K562 (cell line): Measurements from ENCODE around the gene UBXN4. TPM values are rescaled to one million over a fixed set of nuclear protein-coding genes. Genes with fewer than 3 reads are reported as not detected.

ENCODE experiments used
- ATAC-seq: fragments of 200-7000 bp; cut with Tn5 transposase; 3 replicates; pipeline ENCODE4 v1.9.1; 2020; ENCODE audit warnings: moderate library complexity
- BruUV-seq: library from RNA; stranded (reverse); fragments of 400-500 nt; replicated peaks from 2 replicates; lab custom pipeline; 2021; lab: Mats Ljungman, UMichigan
- CTCF ChIA-PET: fragments of 300-600 bp; formaldehyde crosslinking; extraction: SDS; loops from one replicate; lab custom pipeline; 2021; ENCODE audit warnings: low intra/inter-chr PET ratio; lab: Yijun Ruan, JAX
- POLR2A ChIA-PET: fragments of 300-600, 350-650 bp; sonication (Branson Sonifier 250); formaldehyde crosslinking; extraction: SDS; loops from one replicate; lab custom pipeline; 2021; ENCODE audit warnings: antibody characterized with exemption, inconsistent platforms; lab: Yijun Ruan, JAX
- DNase-seq, 4 experiments: peaks; one replicate each; pipeline versions ENCODE4 v3.0.0 to v3.0.0-alpha.2; 2011 to 2018; ENCODE audit warnings: low spot score in 3 of 4, mixed read lengths in 3 of 4; ENCODE audit errors: extremely low read depth in 1 of 4
- FAIRE-seq: peaks from 2 replicates; lab custom pipeline; 2011; peaks lifted over from hg19 to GRCh38; lab: Jason Lieb, UNC
- H2AFZ ChIP-seq: 2 replicates; pipeline ENCODE4 v1.6.0; 2011; ENCODE audit warnings: low read depth, low read length, control low read depth, inconsistent platforms
- H3K27ac ChIP-seq: fragments of 200-600 bp; 3 replicates; pipeline ENCODE4 v1.8.0; 2011; ENCODE audit warnings: low read depth, mild to moderate bottlenecking, control low read depth, inconsistent platforms, low read length, moderate library complexity, mixed read lengths; ENCODE audit errors: extremely low read depth
- H3K27me3 ChIP-seq, 2 experiments: fragments of 300-600 bp in 1 of 2; 2 replicates in 1 of 2; 3 replicates in 1 of 2; pipeline versions ENCODE4 v1.6.0 to v1.8.0; 2011; ENCODE audit warnings: inconsistent platforms in 2 of 2, low read length in 2 of 2, mild to moderate bottlenecking in 1 of 2, mixed read lengths in 1 of 2, moderate library complexity in 1 of 2; ENCODE audit not compliant: control insufficient read depth in 2 of 2, insufficient read depth in 2 of 2
- H3K36me3 ChIP-seq: fragments of 300-600 bp; 3 replicates; pipeline ENCODE4 v1.8.0; 2011; ENCODE audit warnings: mild to moderate bottlenecking, low read length, inconsistent platforms; ENCODE audit not compliant: control insufficient read depth, insufficient read depth
- H3K4me1 ChIP-seq, 2 experiments: fragments of 200-600 bp in 1 of 2; replicated peaks in 1 of 2; 2 replicates in 1 of 2; 3 replicates in 1 of 2; pipeline versions ENCODE4 v1.5.1 to v1.8.0; 2011; ENCODE audit warnings: inconsistent platforms in 2 of 2, low read length in 2 of 2, mild to moderate bottlenecking in 1 of 2, mixed read lengths in 1 of 2, moderate library complexity in 1 of 2; ENCODE audit not compliant: control insufficient read depth in 2 of 2, insufficient read depth in 2 of 2
- H3K4me2 ChIP-seq: 2 replicates; pipeline ENCODE4 v1.6.1; 2011; ENCODE audit warnings: low read length, control low read depth, inconsistent platforms, mixed read lengths; ENCODE audit not compliant: insufficient read depth
- H3K4me3 ChIP-seq: fragments of 200-600 bp; sonication (generic), shearing (Covaris generic); 2 replicates; pipeline ENCODE4 v1.5.1; 2016; ENCODE audit warnings: control low read depth, inconsistent platforms
- H3K79me2 ChIP-seq: fragments of 200-600 bp; 3 replicates; pipeline ENCODE4 v1.8.0; 2011; ENCODE audit warnings: low read length, inconsistent platforms; ENCODE audit not compliant: control insufficient read depth, insufficient read depth
- H3K9ac ChIP-seq, 2 experiments: 2 replicates each; pipeline versions ENCODE4 v1.6.0 to v1.6.1; 2011; ENCODE audit warnings: low read depth in 2 of 2, low read length in 2 of 2, control low read depth in 1 of 2, inconsistent platforms in 1 of 2, mild to moderate bottlenecking in 1 of 2, mixed read lengths in 1 of 2; ENCODE audit not compliant: insufficient read depth in 1 of 2
- H3K9me1 ChIP-seq: one replicate; pipeline ENCODE4 v1.6.0; 2011; ENCODE audit warnings: inconsistent platforms, mild to moderate bottlenecking, low read length, moderate library complexity; ENCODE audit not compliant: control insufficient read depth, insufficient read depth
- H3K9me3 ChIP-seq: replicated peaks from 2 replicates; pipeline ENCODE4 v1.5.1; 2011; ENCODE audit warnings: low read depth, low read length, inconsistent platforms; ENCODE audit not compliant: control insufficient read depth, insufficient read depth
- H4K20me1 ChIP-seq: replicated peaks from 2 replicates; pipeline ENCODE4 v1.6.1; 2011; ENCODE audit warnings: low read length, inconsistent platforms, mixed read lengths; ENCODE audit not compliant: control insufficient read depth, insufficient read depth
- CBFB ChIP-seq: sonication (generic); formaldehyde crosslinking; IDR thresholded peaks from 2 replicates; pipeline ENCODE4 v1.4.0; 2020; ENCODE audit warnings: mild to moderate bottlenecking, missing genetic modification reagents
- CBX5 ChIP-seq: IDR thresholded peaks from 2 replicates; pipeline ENCODE4 v1.6.1; 2014; ENCODE audit warnings: low read depth, borderline replicate concordance
- ID3 ChIP-seq, 2 experiments: fragments of 250-450 bp in 1 of 2; fragments of 450-650 bp in 1 of 2; sonication (Bioruptor Pico) in 1 of 2; IDR thresholded peaks; 2 replicates each; pipeline versions ENCODE4 v1.6.1 to v1.8.0; 2016 to 2021; ENCODE audit warnings: mild to moderate bottlenecking in 2 of 2, moderate library complexity in 2 of 2, missing compliant biosample characterization in 1 of 2, missing genetic modification characterization in 1 of 2
- PCBP1 ChIP-seq: fragments of 200-400 bp; formaldehyde crosslinking; IDR thresholded peaks from 2 replicates; pipeline ENCODE4 v1.6.1; 2018; ENCODE audit warnings: mild to moderate bottlenecking, low read depth, low read length; ENCODE audit not compliant: poor library complexity, severe bottlenecking
- ZNF696 ChIP-seq: fragments of 250-450 bp; sonication (Bioruptor Pico); conservative IDR thresholded peaks from 2 replicates; pipeline ENCODE4 v1.4.0; 2020; ENCODE audit warnings: mild to moderate bottlenecking, moderate library complexity
- ZNF766 ChIP-seq: fragments of 200-800 bp; sonication (Bioruptor generic); conservative IDR thresholded peaks from 2 replicates; pipeline ENCODE4 v1.6.1; 2016; ENCODE audit warnings: missing genetic modification characterization, missing compliant biosample characterization
- ZNF830 ChIP-seq: fragments of 250-450 bp; sonication (Bioruptor Pico); IDR thresholded peaks from 2 replicates; pipeline ENCODE4 v1.5.0; 2021; ENCODE audit warnings: mild to moderate bottlenecking
- WGBS: fragments of 100-300 bp; shearing (Covaris generic); methylation state at CpG from one replicate; pipeline ENCODE4 v1.1.6; 2016; ENCODE audit warnings: low coverage, mixed read lengths; ENCODE audit not compliant: insufficient coverage; ENCODE audit errors: missing lambda C conversion rate; 5-methylcytosine and 5-hydroxymethylcytosine counted together
- in situ Hi-C: fragments of 300-500 bp; cut with MboI; formaldehyde crosslinking; loops from 4 replicates; pipeline ENCODE4 v1.15.0; 2018; ENCODE audit warnings: inconsistent platforms, mixed read lengths
- intact Hi-C: fragments of 100-400 bp; cut with micrococcal nuclease; formaldehyde crosslinking; loops from 2 replicates; pipeline ENCODE4 v1.14.2; 2022
- polyA plus RNA-seq, 8 experiments: library from polyadenylated mRNA; depleted of rRNA in 4 of 8; stranded (reverse) in 5 of 8; unstranded in 3 of 8; fragments of >200 nt; fragmentation: Nextera tagmentation in 2 of 8; fragmentation: Illumina TruSeq in 1 of 8; extraction: Ambion mirVana in 2 of 8; extraction: Trizol in 1 of 8; gene quantifications; 2 replicates each; pipeline versions ENCODE4 v1.2.1 to v1.2.3, GENCODE V29; 2011 to 2014; ENCODE audit warnings: inconsistent platforms in 1 of 8, missing spikeins in 1 of 8
- total RNA-seq, 7 experiments: library from RNA; depleted of rRNA in 6 of 7; stranded (reverse); fragments of >200 nt in 6 of 7; fragmentation: Illumina TruSeq in 2 of 7; extraction: Trizol in 2 of 7; gene quantifications; 2 replicates each; pipeline versions ENCODE4 v1.2.1 to v1.2.3, GENCODE V29; 2011 to 2021; ENCODE audit warnings: low replicate concordance in 1 of 7

Gene UBXN4
- total and polyA plus RNA-seq, 9 of the 15 experiments (the other 6 are each of a cell fraction or from before 2014, with no cell fraction given): 30.4 to 127 (median 55.3) TPM

- peaks cover 0 to 5% of the 10 kb centered on the region in 2 experiments; a peak in 2 of 5 replicates for H3K4me1 ChIP-seq
- POLR2A ChIA-PET: no interaction called here
- intact Hi-C loops (no loop called here), in situ Hi-C loops (no loop called here)
- H3K4me2 ChIP-seq: no peak overlapping the region
- no peak overlapping the region for H2AFZ ChIP-seq
- 0% methylated on average over 1 of the region's 1 CpG for WGBS
- no peaks in the 10 kb centered on the region for H3K36me3 ChIP-seq
- TF ChIP-seq PCBP1 (no peak), ZNF696 (CRISPR knock-in tag) (no peak), ZNF830 (CRISPR knock-in tag) (no peak), CBFB (CRISPR knock-in tag) (no peak), ID3 (CRISPR knock-in tag; IDR thresholded peaks at IDR 0.05) (no peak), ID3 (tag; IDR thresholded peaks at IDR 0.05) (no peak), ZNF766 (peak; percentile 72; the same call in 1 of the 2 replicates), CBX5 (0 out of 2 replicates have a peak, but pooled peaks have one; percentile 48)
- no peak for ATAC-seq
- no peak for FAIRE-seq
- BruUV-seq: no TSS peak
- H3K4me3 ChIP-seq: no peak overlapping the region
- no peaks in the 10 kb centered on the region for H3K9me1 ChIP-seq
- H4K20me1 ChIP-seq: no peaks in the 10 kb centered on the region
- peaks cover 37 to 63% of the 10 kb centered on the region in 2 experiments; a peak in 4 of 5 replicates for H3K27me3 ChIP-seq
- CTCF ChIA-PET: no interaction called here
- no peak for DNase-seq
- H3K27ac ChIP-seq: no peak overlapping the region
- H3K79me2 ChIP-seq: no peaks in the 10 kb centered on the region
- no peak overlapping the region for H3K9ac ChIP-seq
- H3K9me3 ChIP-seq: no peaks in the 10 kb centered on the region
Observed at GRCh38 chr2:135822855-135823254, 81.2 kb downstream of the UBXN4 start.
